ENCODE measurements around the gene CFAP43. TPM values are rescaled to one million over a fixed set of nuclear protein-coding genes. Genes with fewer than 3 reads are reported as not detected.

CFAP43 gene
- total and polyA plus RNA-seq, 7 donors: 0.22 to 0.83 (median 0.55) TPM; not detected in 1

GRCh38 chr10:104234934-104235333 is 2.8 kb upstream of the CFAP43 start:
- Histone ChIP-seq H3K27me3 (no peaks in the 10 kb centered on the region), H3K4me1 (peaks cover 0 to 15% (median 6%) of the 10 kb centered on the region in 4 donors), H3K27ac (no peak overlapping the region), H3K4me3 (no peak overlapping the region), H3K9me3 (no peaks in the 10 kb centered on the region), H3K36me3 (no peaks in the 10 kb centered on the region)
- TF ChIP-seq POLR2AphosphoS5 (IDR thresholded peaks at IDR 0.05) (no peak), POLR2A (IDR thresholded peaks at IDR 0.05) (no peak), CTCF (IDR thresholded peaks at IDR 0.05) (no peak)
- 86 to 90% methylated on average over 1 of the region's 1 CpG for WGBS, 2 donors
- intact Hi-C loops (cut with DNase I): loop anchor here (10.0 kb wide), 1 partner anchor 330 kb away; no protein-coding TSS in a partner anchor
- no peak for DNase-seq

GRCh38 chr10:104233817-104234216 is 1.7 kb upstream of the CFAP43 start:
- no peaks in the 10 kb centered on the region for H3K9me3 ChIP-seq
- peaks cover 0 to 15% (median 6%) of the 10 kb centered on the region in 4 donors for H3K4me1 ChIP-seq
- H3K36me3 ChIP-seq: no peaks in the 10 kb centered on the region
- H3K27ac ChIP-seq: no peak overlapping the region
- TF ChIP-seq CTCF (IDR thresholded peaks at IDR 0.05) (no peak), POLR2A (IDR thresholded peaks at IDR 0.05) (no peak), POLR2AphosphoS5 (IDR thresholded peaks at IDR 0.05) (no peak), EP300 (IDR thresholded peaks at IDR 0.05) (no peak)
- WGBS, 2 donors: 74 to 87% methylated on average over 1 of the region's 1 CpG
- H3K4me3 ChIP-seq: no peak overlapping the region
- no peaks in the 10 kb centered on the region for H3K27me3 ChIP-seq
- intact Hi-C loops (cut with DNase I): loop anchor here (2.0 to 10.0 kb wide), 3 partner anchors 21 to 329 kb away; partner anchors contain the start of genes GSTO1 and SFR1
- no peak for DNase-seq

- peak overlapping the region in 1 of 4 donors; percentile 6 for H3K27ac ChIP-seq
Observed at GRCh38 chr10:104232613-104233102, 494 bp upstream of the CFAP43 start.

GRCh38 chr10:104230490-104230889 is 1.7 kb downstream of the CFAP43 start:
- WGBS, 2 donors: 78 to 85% methylated on average over 4 of the region's 4 CpGs
- TF ChIP-seq POLR2A (IDR thresholded peaks at IDR 0.05): no peak
- TF ChIP-seq POLR2AphosphoS5 (IDR thresholded peaks at IDR 0.05): no peak
- no peak for TF ChIP-seq EP300 (IDR thresholded peaks at IDR 0.05)
- TF ChIP-seq CTCF (IDR thresholded peaks at IDR 0.05): no peak
- DNase-seq: no peak
- Histone ChIP-seq H3K27me3 (no peaks in the 10 kb centered on the region), H3K4me1 (peaks cover 0 to 15% (median 6%) of the 10 kb centered on the region in 4 donors), H3K27ac (no peak overlapping the region), H3K4me3 (no peak overlapping the region), H3K36me3 (no peaks in the 10 kb centered on the region), H3K9me3 (no peaks in the 10 kb centered on the region)
- intact Hi-C loops (cut with DNase I): loop anchor here (10.0 kb wide), 1 partner anchor 326 kb away; no protein-coding TSS in a partner anchor

More at GRCh38 chr10:104232613-104233102, 494 bp upstream of the CFAP43 start:
- peaks cover 0 to 15% (median 6%) of the 10 kb centered on the region in 4 donors for H3K4me1 ChIP-seq
- no peaks in the 10 kb centered on the region for H3K9me3 ChIP-seq
- H3K27me3 ChIP-seq: no peaks in the 10 kb centered on the region
- H3K4me3 ChIP-seq: peak overlapping the region; percentile 54 to 88 (median 79)
- no peak for TF ChIP-seq POLR2AphosphoS5 (IDR thresholded peaks at IDR 0.05)
- no peak for TF ChIP-seq CTCF (IDR thresholded peaks at IDR 0.05)
- no peak for TF ChIP-seq POLR2A (IDR thresholded peaks at IDR 0.05)
- TF ChIP-seq EP300 (IDR thresholded peaks at IDR 0.05): no peak
- no peak for DNase-seq
- intact Hi-C loops (cut with DNase I): loop anchor here (2.0 to 10.0 kb wide), 3 partner anchors 22 to 328 kb away; partner anchors contain the start of genes GSTO1 and SFR1
- 6 to 14% methylated on average over 20 of the region's 20 CpGs for WGBS, 2 donors
- no peaks in the 10 kb centered on the region for H3K36me3 ChIP-seq

GRCh38 chr10:104223304-104223703 is 8.9 kb downstream of the CFAP43 start:
- H3K4me3 ChIP-seq: no peak overlapping the region
- H3K27ac ChIP-seq: no peak overlapping the region
- H3K4me1 ChIP-seq: no peaks in the 10 kb centered on the region
- H3K36me3 ChIP-seq: no peaks in the 10 kb centered on the region
- no peak for TF ChIP-seq POLR2A (IDR thresholded peaks at IDR 0.05)
- no peak for TF ChIP-seq CTCF (IDR thresholded peaks at IDR 0.05)
- no peak for TF ChIP-seq EP300 (IDR thresholded peaks at IDR 0.05)
- no peak for TF ChIP-seq POLR2AphosphoS5 (IDR thresholded peaks at IDR 0.05)
- intact Hi-C loops (cut with DNase I): no loop called here
- no peaks in the 10 kb centered on the region for H3K27me3 ChIP-seq
- no peak for DNase-seq
- no peaks in the 10 kb centered on the region for H3K9me3 ChIP-seq

All from sigmoid colon (tissue), 7 donors.